ENCODE measurements around the gene KRT37. TPM values are rescaled to one million over a fixed set of nuclear protein-coding genes. Genes with fewer than 3 reads are reported as not detected.

KRT37 gene
- total and polyA plus RNA-seq, 9 of the 15 experiments (the other 6 are each of a cell fraction or from before 2014, with no cell fraction given): not detected

- no peak for TF ChIP-seq POLR2B (IDR thresholded peaks at IDR 0.05; ENCODE audit: low read depth, partially characterized antibody)
- TF ChIP-seq TBP (optimal IDR thresholded peaks at IDR 0.05; ENCODE audit: low read depth, low read length): no peak
- no peak for TF ChIP-seq NCOA4 (IDR thresholded peaks at IDR 0.05; ENCODE audit: partially characterized antibody)
These were observed 32.9 kb downstream of the KRT37 start (continued) for GRCh38 chr17:41391535-41391934.

- no peak overlapping the region for H2AFZ ChIP-seq (ENCODE audit: low read depth, low read length)
- TF ChIP-seq, protein P1, sequence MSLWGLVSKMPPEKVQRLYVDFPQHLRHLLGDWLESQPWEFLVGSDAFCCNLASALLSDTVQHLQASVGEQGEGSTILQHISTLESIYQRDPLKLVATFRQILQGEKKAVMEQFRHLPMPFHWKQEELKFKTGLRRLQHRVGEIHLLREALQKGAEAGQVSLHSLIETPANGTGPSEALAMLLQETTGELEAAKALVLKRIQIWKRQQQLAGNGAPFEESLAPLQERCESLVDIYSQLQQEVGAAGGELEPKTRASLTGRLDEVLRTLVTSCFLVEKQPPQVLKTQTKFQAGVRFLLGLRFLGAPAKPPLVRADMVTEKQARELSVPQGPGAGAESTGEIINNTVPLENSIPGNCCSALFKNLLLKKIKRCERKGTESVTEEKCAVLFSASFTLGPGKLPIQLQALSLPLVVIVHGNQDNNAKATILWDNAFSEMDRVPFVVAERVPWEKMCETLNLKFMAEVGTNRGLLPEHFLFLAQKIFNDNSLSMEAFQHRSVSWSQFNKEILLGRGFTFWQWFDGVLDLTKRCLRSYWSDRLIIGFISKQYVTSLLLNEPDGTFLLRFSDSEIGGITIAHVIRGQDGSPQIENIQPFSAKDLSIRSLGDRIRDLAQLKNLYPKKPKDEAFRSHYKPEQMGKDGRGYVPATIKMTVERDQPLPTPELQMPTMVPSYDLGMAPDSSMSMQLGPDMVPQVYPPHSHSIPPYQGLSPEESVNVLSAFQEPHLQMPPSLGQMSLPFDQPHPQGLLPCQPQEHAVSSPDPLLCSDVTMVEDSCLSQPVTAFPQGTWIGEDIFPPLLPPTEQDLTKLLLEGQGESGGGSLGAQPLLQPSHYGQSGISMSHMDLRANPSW (CRISPR knock-in tag; IDR thresholded peaks at IDR 0.05): no peak
- TF ChIP-seq ZNF280B (CRISPR knock-in tag; IDR thresholded peaks at IDR 0.05): no peak
- no peak for TF ChIP-seq HMBOX1 (IDR thresholded peaks at IDR 0.05)
- TF ChIP-seq, protein P2, sequence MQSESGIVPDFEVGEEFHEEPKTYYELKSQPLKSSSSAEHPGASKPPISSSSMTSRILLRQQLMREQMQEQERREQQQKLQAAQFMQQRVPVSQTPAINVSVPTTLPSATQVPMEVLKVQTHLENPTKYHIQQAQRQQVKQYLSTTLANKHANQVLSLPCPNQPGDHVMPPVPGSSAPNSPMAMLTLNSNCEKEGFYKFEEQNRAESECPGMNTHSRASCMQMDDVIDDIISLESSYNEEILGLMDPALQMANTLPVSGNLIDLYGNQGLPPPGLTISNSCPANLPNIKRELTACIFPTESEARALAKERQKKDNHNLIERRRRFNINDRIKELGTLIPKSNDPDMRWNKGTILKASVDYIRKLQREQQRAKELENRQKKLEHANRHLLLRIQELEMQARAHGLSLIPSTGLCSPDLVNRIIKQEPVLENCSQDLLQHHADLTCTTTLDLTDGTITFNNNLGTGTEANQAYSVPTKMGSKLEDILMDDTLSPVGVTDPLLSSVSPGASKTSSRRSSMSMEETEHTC (IDR thresholded peaks at IDR 0.05): no peak
- H3K4me2 ChIP-seq (ENCODE audit: insufficient read depth, low read length): no peak overlapping the region
- 0% methylated on average over 7 of the region's 7 CpGs for WGBS (ENCODE audit: insufficient coverage, low coverage, missing lambda C conversion rate)
- no peak overlapping the region for H3K9ac ChIP-seq (ENCODE audit: insufficient read depth in 1 of 2, low read depth in 2 of 2, low read length in 2 of 2)
- no TSS peak for BruUV-seq (replicated peaks)
- ATAC-seq: no peak
- FAIRE-seq: no peak
- no peaks in the 10 kb centered on the region for H4K20me1 ChIP-seq (replicated peaks; ENCODE audit: control insufficient read depth, insufficient read depth, low read length)
- H3K27ac ChIP-seq (ENCODE audit: extremely low read depth, low read depth, low read length): no peak overlapping the region
- H3K9me1 ChIP-seq (ENCODE audit: control insufficient read depth, insufficient read depth, low read length): no peaks in the 10 kb centered on the region
- H3K4me3 ChIP-seq: no peak overlapping the region
- in situ Hi-C loops (cut with MboI) (no loop called here), intact Hi-C loops (cut with micrococcal nuclease) (no loop called here)
- CTCF ChIA-PET (ENCODE audit: low intra/inter-chr PET ratio): no interaction called here
- H3K9me3 ChIP-seq (replicated peaks; ENCODE audit: control insufficient read depth, insufficient read depth, low read depth, low read length): no peaks in the 10 kb centered on the region
- no peaks in the 10 kb centered on the region for H3K36me3 ChIP-seq (ENCODE audit: control insufficient read depth, insufficient read depth, low read length)
- POLR2A ChIA-PET: interaction anchor here (0.5 to 1.2 kb wide), 3 partner anchors 9 to 466 kb away, joined by 3 to 4 read pairs (median 3); no protein-coding TSS in a partner anchor
- no peaks in the 10 kb centered on the region for H3K4me1 ChIP-seq (replicated peaks in 1 of 2; ENCODE audit: control insufficient read depth in 2 of 2, insufficient read depth in 2 of 2, low read length in 2 of 2)
- no peak for DNase-seq (ENCODE audit: extremely low read depth in 1 of 4, low spot score in 3 of 4)
- H3K27me3 ChIP-seq (ENCODE audit: control insufficient read depth in 2 of 2, insufficient read depth in 2 of 2, low read length in 2 of 2): peaks cover 0 to 10% of the 10 kb centered on the region in 2 experiments; a peak in 1 of 5 replicates
- H3K79me2 ChIP-seq (ENCODE audit: control insufficient read depth, insufficient read depth, low read length): no peaks in the 10 kb centered on the region
These were observed 33.9 kb downstream of the KRT37 start for GRCh38 chr17:41390411-41390938.

All from K562 (cell line).